RWPE2 (cell line): ENCODE data around the gene PPP2R5C.

Experiments
- ATAC-seq: fragments of 200-7000 bp; cut with Tn5 transposase; 3 replicates; pipeline ENCODE4 v1.9.1; 2021; ENCODE audit warnings: low read depth
- DNase-seq: peaks from one replicate; pipeline ENCODE4 v3.0.0-alpha.2; 2020; ENCODE audit warnings: low spot score
- H3K27ac ChIP-seq: fragments of 450-650 bp; 2 replicates; pipeline ENCODE4 v1.5.1; 2017; ENCODE audit warnings: mild to moderate bottlenecking; ENCODE audit not compliant: poor library complexity, severe bottlenecking
- H3K27me3 ChIP-seq: fragments of 250-450 bp; sonication (Bioruptor Pico); 2 replicates; pipeline ENCODE4 v1.5.1; 2021; ENCODE audit warnings: mild to moderate bottlenecking, moderate library complexity; ENCODE audit not compliant: insufficient read depth, poor library complexity, severe bottlenecking
- H3K36me3 ChIP-seq: fragments of 250-450 bp; sonication (Bioruptor Pico); 2 replicates; pipeline ENCODE4 v1.5.1; 2020; ENCODE audit warnings: low read depth, mild to moderate bottlenecking, moderate library complexity
- H3K4me1 ChIP-seq: fragments of 250-450 bp; sonication (Bioruptor Pico); 2 replicates; pipeline ENCODE4 v1.5.1; 2021; ENCODE audit warnings: mild to moderate bottlenecking, moderate library complexity; ENCODE audit not compliant: insufficient read depth, poor library complexity, severe bottlenecking
- H3K4me3 ChIP-seq: fragments of 250-450 bp; sonication (Bioruptor Pico); 2 replicates; pipeline ENCODE4 v1.5.1; 2021; ENCODE audit warnings: mild to moderate bottlenecking, moderate library complexity; ENCODE audit not compliant: severe bottlenecking
- H3K9me3 ChIP-seq: fragments of 250-450 bp; sonication (Bioruptor Pico); 2 replicates; pipeline ENCODE4 v1.5.1; 2021; ENCODE audit warnings: mild to moderate bottlenecking, moderate library complexity; ENCODE audit not compliant: severe bottlenecking
- TF ChIP-seq, protein P1 (sequence below): fragments of 450-650 bp; IDR thresholded peaks from one replicate; pipeline ENCODE4 v1.5.1; 2017; ENCODE audit warnings: mild to moderate bottlenecking, moderate library complexity; ENCODE audit not compliant: poor library complexity, severe bottlenecking

The PPP2R5C gene

DNA sequence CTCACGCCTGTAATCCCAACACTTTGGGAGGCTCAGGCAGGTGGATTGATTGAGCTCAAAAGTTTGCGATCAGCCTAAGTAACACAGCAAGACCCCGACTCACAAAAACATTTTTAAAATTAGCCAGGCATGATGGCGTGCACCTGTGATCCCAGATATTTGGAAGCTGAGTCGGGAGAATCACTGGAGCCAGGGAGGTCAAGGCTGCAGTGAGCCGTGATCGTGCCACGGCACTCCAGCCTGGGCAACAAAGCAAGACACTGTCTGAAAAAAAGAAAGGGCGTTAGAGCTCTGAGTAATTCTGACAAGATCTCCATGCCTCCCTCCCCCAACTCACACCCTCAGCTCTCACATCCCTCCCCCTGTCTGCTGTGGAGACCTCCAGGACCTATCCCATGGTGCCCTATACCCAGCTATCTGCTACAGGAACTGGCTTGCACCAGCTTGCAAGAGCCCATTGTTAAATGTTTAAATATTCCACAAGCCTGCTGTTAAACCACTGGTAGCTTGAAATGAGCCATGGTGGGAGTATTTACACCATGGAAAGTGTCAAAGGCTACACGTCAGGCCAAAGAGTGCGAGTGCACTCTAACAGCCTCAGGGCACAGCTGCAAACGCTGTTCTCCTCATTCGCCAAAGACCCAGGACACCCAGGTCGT lies 35.1 kb upstream of the PPP2R5C start:
- Histone ChIP-seq H3K36me3 (no peaks in the 10 kb centered on the region), H3K27ac (no peak overlapping the region), H3K4me1 (peaks cover 13% of the 10 kb centered on the region), H3K9me3 (no peaks in the 10 kb centered on the region), H3K27me3 (no peaks in the 10 kb centered on the region), H3K4me3 (no peak overlapping the region)
- TF ChIP-seq, protein P1, sequence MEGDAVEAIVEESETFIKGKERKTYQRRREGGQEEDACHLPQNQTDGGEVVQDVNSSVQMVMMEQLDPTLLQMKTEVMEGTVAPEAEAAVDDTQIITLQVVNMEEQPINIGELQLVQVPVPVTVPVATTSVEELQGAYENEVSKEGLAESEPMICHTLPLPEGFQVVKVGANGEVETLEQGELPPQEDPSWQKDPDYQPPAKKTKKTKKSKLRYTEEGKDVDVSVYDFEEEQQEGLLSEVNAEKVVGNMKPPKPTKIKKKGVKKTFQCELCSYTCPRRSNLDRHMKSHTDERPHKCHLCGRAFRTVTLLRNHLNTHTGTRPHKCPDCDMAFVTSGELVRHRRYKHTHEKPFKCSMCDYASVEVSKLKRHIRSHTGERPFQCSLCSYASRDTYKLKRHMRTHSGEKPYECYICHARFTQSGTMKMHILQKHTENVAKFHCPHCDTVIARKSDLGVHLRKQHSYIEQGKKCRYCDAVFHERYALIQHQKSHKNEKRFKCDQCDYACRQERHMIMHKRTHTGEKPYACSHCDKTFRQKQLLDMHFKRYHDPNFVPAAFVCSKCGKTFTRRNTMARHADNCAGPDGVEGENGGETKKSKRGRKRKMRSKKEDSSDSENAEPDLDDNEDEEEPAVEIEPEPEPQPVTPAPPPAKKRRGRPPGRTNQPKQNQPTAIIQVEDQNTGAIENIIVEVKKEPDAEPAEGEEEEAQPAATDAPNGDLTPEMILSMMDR = no peak
- ATAC-seq = no peak
- no peak for DNase-seq

DNA sequence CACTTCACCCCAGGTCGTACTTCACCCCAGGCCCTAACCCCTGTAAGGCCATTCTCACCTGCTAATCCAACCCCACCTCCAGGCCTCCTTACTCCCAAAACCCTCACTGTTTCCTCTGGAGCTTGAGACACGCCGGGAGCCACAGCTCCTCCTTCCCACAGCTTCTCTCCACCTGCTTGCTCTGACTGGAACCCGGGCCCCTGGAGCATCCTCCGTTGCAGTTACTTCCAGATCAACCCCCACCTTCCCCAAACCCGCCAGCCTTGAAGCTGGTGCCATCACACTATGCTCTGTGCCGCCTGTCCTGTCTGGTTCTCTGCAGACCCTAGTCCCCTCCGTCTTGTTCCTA lies 34.6 kb upstream of the PPP2R5C start:
- DNase-seq = no peak
- ATAC-seq = no peak
- Histone ChIP-seq H3K27me3 (no peaks in the 10 kb centered on the region), H3K4me1 (peaks cover 13% of the 10 kb centered on the region), H3K9me3 (no peaks in the 10 kb centered on the region), H3K27ac (no peak overlapping the region), H3K36me3 (no peaks in the 10 kb centered on the region), H3K4me3 (no peak overlapping the region)
- TF ChIP-seq, protein P1 = no peak

DNA sequence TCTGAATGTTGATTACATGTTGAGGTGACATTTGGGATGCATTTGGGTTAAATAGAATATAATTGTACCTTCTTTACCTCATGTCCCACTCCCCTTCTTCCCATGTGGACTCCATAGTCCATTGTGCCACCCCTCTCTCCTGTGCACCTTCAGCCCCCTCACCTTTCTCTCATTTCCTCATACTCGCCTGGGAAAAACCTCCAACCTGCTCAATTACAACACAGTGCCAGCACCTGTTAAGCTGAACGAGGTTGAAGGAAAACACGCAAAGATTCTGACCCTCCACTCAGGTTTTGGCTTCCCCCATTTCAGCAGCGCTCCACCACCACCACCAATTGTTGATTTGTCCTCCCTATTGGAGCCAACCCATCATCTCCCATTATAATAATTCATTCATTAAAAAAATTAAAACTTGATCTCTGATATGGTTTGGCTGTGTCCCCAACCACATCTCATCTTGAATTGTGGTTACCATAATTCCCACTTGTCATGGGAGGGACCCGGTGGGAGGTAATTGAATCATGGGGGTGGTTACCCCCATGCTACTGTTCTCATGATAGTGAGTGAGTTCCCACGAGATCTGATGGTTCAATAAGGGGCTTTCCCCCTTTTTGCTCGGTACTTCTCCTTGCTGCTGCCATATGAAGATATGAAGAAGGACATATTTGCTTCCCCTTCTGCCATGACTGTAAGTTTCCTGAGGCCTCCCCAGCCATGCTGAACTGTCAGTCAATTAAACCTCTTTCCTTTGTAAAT lies 33.7 kb upstream of the PPP2R5C start:
- DNase-seq (no peak), ATAC-seq (no peak)
- peaks cover 14% of the 10 kb centered on the region for H3K4me1 ChIP-seq
- no peaks in the 10 kb centered on the region for H3K27me3 ChIP-seq
- TF ChIP-seq, protein P1 = no peak
- no peaks in the 10 kb centered on the region for H3K9me3 ChIP-seq
- no peak overlapping the region for H3K4me3 ChIP-seq
- H3K27ac ChIP-seq = no peak overlapping the region
- H3K36me3 ChIP-seq = no peaks in the 10 kb centered on the region

DNA sequence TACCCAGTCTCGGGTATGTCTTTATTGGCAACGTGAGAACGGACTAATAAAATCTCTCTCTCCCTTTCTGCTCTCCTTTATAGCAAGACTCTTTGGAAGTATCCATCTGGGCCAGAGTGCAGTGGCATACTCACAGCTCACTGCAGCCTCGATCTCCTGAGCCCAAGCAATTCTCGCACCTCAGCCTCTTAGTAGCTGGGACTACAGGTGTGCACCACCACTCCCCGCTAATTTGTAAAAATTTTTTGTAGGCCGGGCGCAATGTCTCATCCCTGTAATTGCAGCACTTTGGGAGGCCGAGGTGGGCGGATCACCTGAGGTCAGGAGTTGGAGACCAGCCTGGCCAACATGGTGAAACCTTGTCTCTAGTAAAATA lies 33.2 kb upstream of the PPP2R5C start:
- Histone ChIP-seq H3K9me3 (no peaks in the 10 kb centered on the region), H3K4me3 (no peak overlapping the region)

More for the DNA sequence above, 33.2 kb upstream of the PPP2R5C start:
- Histone ChIP-seq H3K27ac (no peak overlapping the region), H3K36me3 (no peaks in the 10 kb centered on the region), H3K4me1 (peaks cover 14% of the 10 kb centered on the region), H3K27me3 (no peaks in the 10 kb centered on the region)
- ATAC-seq (no peak), DNase-seq (no peak)
- TF ChIP-seq, protein P1 = no peak
